ENCODE measurements around the gene SPATA31D3. TPM values are rescaled to one million over a fixed set of nuclear protein-coding genes. Genes with fewer than 3 reads are reported as not detected.

The SPATA31D3 gene
- total RNA-seq, 4 donors from 2014 or later, result 0.06 TPM; not detected in 3

DNA sequence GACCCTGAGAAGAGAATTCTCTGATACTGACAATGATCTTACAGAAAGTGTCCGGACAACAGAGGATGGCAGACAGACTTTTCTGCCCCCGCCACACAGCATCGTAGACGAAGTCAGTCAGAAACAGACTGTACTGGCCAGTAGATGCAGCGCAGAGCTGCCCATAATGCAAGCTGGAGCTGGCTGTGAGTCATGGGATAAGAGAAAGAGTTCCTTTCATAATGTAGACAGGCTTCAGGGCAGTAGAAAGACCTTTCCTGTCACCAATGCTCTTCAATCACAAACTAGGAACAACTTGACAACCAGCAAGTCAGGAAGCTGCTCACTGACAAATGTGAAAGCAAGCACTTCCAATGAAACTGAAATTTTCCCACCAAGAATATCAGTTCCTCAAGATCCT lies 50.4 kb downstream of the SPATA31D3 start:
- Histone ChIP-seq H3K4me1 (no peaks in the 10 kb centered on the region), H3K36me3 (no peaks in the 10 kb centered on the region), H3K27me3 (no peaks in the 10 kb centered on the region), H3K4me3 (no peak overlapping the region), H3K9me3 (no peaks in the 10 kb centered on the region), H3K27ac (replicated peaks in 1 of 4) (no peak overlapping the region)
- TF ChIP-seq POLR2AphosphoS5 (IDR thresholded peaks at IDR 0.05) (no peak), POLR2A (IDR thresholded peaks at IDR 0.05; ENCODE audit: low read depth) (no peak), EP300 (IDR thresholded peaks at IDR 0.05) (no peak)
- TF ChIP-seq, protein P1, sequence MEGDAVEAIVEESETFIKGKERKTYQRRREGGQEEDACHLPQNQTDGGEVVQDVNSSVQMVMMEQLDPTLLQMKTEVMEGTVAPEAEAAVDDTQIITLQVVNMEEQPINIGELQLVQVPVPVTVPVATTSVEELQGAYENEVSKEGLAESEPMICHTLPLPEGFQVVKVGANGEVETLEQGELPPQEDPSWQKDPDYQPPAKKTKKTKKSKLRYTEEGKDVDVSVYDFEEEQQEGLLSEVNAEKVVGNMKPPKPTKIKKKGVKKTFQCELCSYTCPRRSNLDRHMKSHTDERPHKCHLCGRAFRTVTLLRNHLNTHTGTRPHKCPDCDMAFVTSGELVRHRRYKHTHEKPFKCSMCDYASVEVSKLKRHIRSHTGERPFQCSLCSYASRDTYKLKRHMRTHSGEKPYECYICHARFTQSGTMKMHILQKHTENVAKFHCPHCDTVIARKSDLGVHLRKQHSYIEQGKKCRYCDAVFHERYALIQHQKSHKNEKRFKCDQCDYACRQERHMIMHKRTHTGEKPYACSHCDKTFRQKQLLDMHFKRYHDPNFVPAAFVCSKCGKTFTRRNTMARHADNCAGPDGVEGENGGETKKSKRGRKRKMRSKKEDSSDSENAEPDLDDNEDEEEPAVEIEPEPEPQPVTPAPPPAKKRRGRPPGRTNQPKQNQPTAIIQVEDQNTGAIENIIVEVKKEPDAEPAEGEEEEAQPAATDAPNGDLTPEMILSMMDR (IDR thresholded peaks at IDR 0.05), result no peak
- 95% methylated on average over 5 of the region's 5 CpGs for WGBS
- intact Hi-C loops (cut with DNase I), result no loop called here
- DNase-seq (ENCODE audit: extremely low spot score), result no peak

Other genes starting within 250 kb of the SPATA31D3 start
- gene SPATA31D4, start 15.1 kb upstream of the SPATA31D3 start, total RNA-seq, result not detected
- not detected for gene SPATA31D1, start 45.3 kb downstream of the SPATA31D3 start, total RNA-seq

All from esophagus muscularis mucosa (tissue), 4 donors.